GM12874 (cell line): ENCODE measurements around the gene CCDC97.

Source experiments
- TF ChIP-seq, protein P1 (sequence below): IDR thresholded peaks from 2 replicates; pipeline ENCODE4 v1.5.1; 2011; ENCODE audit warnings: low read depth, mild to moderate bottlenecking, control low read depth, low read length, moderate library complexity; ENCODE audit not compliant: insufficient read depth

The CCDC97 gene

DNA sequence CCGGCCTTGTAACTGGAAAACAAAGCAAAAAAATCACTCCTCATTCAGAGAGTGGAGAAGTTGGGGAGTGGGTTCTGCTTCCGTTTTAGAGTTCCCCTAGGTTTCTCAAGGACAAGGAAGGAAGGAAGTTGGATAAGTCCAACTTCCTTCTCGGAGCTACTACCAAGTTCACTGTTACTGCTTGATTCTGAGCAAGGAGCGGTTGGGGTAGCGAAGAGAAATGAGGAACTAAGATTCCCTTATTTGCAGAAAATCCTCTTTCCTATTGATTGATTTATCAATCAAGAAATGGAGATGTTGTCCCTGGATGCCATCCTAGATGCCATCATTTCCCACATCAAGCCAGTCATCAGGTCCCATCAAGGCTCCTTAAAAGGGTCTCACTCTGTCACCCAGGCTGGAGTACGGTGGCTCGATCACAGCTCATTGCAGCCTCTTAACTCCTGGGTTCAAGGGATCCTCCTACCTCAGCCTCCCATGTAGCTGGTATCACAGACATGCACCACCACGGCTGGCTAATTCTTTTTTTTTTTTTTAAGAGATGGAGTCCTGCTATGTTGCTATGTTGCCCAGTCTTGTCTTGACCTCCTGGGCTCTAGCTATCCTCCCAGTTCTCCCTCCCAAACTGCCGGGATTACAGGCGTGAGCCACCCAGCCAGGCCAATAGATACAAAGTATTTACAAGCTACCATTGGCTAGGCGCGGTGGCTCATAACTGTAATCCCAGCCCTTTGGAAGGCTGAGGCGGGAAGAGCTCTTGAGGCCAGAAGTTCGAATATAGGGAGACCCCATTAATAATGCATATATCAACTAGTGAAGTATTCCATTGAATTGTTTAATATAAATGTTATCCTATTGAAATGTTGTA lies 54.8 kb downstream of the CCDC97 start:
- TF ChIP-seq, protein P1, sequence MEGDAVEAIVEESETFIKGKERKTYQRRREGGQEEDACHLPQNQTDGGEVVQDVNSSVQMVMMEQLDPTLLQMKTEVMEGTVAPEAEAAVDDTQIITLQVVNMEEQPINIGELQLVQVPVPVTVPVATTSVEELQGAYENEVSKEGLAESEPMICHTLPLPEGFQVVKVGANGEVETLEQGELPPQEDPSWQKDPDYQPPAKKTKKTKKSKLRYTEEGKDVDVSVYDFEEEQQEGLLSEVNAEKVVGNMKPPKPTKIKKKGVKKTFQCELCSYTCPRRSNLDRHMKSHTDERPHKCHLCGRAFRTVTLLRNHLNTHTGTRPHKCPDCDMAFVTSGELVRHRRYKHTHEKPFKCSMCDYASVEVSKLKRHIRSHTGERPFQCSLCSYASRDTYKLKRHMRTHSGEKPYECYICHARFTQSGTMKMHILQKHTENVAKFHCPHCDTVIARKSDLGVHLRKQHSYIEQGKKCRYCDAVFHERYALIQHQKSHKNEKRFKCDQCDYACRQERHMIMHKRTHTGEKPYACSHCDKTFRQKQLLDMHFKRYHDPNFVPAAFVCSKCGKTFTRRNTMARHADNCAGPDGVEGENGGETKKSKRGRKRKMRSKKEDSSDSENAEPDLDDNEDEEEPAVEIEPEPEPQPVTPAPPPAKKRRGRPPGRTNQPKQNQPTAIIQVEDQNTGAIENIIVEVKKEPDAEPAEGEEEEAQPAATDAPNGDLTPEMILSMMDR = no peak

DNA sequence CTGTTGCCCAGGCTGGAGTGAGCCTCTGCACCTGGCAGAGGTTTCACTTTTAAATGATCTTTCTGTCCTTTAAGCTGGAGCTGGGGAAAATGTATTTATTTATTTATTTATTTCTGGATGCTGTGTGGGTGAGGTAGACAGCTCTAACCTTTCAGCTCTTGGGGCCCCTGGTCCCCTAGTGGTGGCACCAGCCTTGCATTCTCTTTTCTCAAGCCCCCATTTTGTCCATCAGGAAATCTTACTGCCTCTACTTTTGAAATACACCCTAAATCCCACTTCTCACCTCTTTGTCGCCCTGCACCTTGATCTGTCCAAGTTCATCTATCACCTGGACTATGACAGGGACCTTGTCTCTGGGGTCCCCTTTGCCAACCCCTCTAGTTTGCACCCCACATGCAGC lies 56.1 kb downstream of the CCDC97 start:
- TF ChIP-seq, protein P1 = peak; percentile 58

DNA sequence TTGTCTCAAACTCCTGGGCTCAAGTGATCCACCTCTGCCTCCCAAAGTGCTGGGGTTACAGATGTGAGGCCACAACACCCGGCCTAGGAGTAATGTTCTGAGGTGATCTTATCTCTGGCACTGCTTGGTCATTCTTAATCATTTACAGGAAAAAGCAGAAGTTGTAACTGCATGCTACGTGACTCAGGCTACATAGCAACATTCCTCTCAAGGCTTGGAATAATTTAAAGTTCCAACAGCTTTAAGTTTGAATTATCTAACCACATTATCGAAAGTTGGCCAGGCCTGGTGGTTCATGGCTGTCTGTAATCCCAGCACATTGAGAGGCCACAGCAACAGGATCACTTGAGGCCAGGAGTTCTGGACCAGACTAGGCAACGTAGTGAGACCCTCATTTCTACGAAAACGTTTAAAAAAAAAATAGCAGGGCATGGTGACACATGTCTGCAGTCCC lies 57.9 kb downstream of the CCDC97 start:
- TF ChIP-seq, protein P1 = no peak

DNA sequence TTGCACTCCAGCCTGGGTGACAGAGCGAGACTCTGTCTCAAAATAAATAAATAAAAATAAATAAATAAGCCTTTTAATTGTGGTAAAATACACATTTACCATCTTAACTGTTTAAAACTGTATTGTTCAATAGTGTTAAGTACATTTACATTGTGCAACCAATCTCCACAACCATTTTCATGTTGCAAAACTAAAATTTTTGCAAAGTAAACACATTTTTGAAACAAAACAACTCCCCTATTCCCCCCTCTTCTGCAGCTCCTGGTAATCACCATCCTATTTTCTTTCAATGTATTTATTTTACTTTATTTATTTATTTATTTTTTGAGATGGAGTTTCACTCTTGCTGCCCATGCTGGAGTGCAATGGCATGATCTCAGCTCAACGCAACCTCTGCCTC lies 59.8 kb downstream of the CCDC97 start:
- TF ChIP-seq, protein P1 = no peak

DNA sequence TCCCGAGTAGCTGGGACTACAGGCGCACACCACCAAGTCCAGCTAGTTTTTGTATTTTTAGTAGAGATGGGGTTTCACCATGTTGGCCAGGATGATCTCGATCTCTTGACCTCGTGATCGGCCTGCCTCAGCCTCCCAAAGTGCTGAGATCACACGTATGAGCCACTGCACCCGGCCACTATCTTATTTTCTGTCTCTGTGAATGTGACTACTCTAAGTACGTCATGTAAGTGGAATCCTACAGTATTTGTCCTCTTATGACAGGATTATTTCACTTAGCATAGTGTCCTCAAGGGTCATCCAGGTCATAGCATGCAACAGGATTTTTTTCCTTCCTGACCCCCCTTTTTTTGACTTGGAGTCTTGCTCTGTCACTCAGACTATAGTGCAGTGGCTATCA lies 61.6 kb downstream of the CCDC97 start:
- TF ChIP-seq, protein P1 = no peak

DNA sequence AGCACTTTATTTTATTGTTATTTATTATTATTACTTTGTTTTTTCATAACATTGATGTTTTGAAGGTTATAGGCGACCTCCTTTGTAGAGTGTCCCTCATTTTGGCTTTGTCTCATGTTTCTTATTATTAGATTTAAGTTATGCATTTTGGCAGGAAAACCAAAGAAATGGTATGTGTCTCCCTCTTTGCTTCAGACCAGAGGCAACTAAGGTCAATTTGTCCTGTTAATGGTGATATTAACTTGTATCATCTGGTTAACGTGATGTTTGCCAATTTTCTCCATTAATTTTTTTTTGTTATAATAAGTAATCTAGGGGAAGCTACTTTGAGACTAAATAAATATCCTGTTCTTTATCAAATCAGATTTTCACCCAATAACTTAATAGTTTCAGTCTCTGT lies 62.5 kb downstream of the CCDC97 start:
- TF ChIP-seq, protein P1 = no peak

DNA sequence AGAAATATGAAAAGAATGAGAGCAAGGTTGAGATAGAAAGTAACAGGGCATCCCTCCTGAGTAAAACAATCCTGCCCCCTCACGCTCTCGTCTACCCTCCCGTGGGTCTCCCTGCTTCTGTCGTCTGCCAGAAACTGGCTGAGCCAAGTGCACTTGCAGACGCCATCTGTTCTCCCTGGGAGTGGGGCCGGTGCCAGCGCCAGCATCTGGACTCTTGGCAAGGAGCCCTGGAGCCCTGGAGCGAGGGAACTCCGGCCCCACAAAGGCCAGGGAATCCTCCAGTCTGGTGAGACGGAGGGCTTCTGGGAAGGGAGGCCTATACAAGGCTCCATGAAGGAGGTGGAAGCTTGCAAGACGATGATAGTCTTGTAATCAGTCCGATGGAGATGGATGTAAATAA lies 64.0 kb downstream of the CCDC97 start:
- TF ChIP-seq, protein P1 = no peak
